ENCODE data around the gene ARHGAP18. TPM values are rescaled to one million over a fixed set of nuclear protein-coding genes. Genes with fewer than 3 reads are reported as not detected.
A peak's percentile ranks its signal among the peaks of the same experiment; 100 is the strongest.

Gene ARHGAP18
- total and polyA plus RNA-seq, 8 donors, result 6.0 to 104 (median 30.2) TPM

DNA sequence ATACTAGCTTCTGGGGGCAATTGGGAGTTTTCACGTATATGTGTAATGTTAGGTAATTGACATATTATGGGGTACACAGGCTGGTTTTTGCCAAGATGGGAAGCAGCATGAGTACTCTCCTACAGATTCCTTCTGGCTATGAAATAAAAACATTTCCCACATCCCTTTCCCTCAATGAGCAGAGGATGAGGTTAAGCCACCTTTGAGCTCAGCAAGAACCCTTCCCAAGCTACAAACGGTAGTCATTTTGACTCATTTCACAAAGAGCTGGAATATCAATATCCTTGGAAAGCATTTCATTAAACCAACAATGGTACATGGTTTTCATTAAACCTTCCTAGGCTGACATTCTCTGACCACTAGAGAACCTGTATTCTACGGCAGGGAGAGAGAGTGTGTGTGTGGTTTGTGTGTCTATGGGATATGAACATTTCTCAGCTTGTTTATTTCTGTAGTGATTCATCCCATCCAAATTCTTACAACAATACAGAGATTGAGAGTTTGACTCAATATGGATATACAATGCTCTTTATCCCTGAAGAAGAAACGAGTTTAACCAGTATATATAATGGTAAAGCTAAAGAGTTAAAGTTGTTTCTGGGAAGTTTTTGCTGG, 119.5 kb downstream of the ARHGAP18 start:
- no peak for DNase-seq
- Histone ChIP-seq H3K36me3 (peaks cover 0 to 23% (median 8%) of the 10 kb centered on the region in 4 donors), H3K27me3 (no peaks in the 10 kb centered on the region), H3K27ac (no peak overlapping the region), H3K4me1 (peaks cover 0 to 4% (median 0%) of the 10 kb centered on the region in 4 donors), H3K4me3 (no peak overlapping the region), H3K9me3 (no peaks in the 10 kb centered on the region)
- intact Hi-C loops (cut with DNase I; ENCODE audit: low total_unique reads), result no loop called here
- no peak for TF ChIP-seq EP300 (IDR thresholded peaks at IDR 0.05)
- TF ChIP-seq POLR2AphosphoS5 (IDR thresholded peaks at IDR 0.05), result no peak
- TF ChIP-seq POLR2A (IDR thresholded peaks at IDR 0.05), result no peak
- TF ChIP-seq, protein P1, sequence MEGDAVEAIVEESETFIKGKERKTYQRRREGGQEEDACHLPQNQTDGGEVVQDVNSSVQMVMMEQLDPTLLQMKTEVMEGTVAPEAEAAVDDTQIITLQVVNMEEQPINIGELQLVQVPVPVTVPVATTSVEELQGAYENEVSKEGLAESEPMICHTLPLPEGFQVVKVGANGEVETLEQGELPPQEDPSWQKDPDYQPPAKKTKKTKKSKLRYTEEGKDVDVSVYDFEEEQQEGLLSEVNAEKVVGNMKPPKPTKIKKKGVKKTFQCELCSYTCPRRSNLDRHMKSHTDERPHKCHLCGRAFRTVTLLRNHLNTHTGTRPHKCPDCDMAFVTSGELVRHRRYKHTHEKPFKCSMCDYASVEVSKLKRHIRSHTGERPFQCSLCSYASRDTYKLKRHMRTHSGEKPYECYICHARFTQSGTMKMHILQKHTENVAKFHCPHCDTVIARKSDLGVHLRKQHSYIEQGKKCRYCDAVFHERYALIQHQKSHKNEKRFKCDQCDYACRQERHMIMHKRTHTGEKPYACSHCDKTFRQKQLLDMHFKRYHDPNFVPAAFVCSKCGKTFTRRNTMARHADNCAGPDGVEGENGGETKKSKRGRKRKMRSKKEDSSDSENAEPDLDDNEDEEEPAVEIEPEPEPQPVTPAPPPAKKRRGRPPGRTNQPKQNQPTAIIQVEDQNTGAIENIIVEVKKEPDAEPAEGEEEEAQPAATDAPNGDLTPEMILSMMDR (IDR thresholded peaks at IDR 0.05), result no peak
- WGBS, 5 donors, result 79 to 89% (median 82%) methylated on average over 4 of the region's 4 CpGs

DNA sequence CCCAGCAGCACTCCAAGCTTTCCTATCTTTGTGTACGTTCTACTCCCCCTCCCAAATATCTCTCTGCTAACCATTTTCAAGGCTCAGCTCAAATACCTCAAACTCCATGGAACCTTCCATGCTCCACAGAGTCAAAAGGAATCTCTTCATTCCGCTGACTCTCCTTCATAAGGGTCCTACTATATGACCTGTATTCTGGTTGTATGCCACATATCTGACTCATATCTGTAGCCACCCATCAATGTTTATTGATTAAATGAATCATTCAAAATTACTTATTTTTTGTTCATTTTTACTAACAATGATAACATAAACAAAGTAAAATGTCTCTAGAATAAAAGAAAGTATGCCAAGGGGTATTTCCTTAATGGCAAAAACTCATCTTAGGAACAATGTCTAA, 123.2 kb downstream of the ARHGAP18 start:
- peaks cover 0 to 5% (median 0%) of the 10 kb centered on the region in 4 donors for H3K4me1 ChIP-seq
- H3K9me3 ChIP-seq, result no peaks in the 10 kb centered on the region
- no peaks in the 10 kb centered on the region for H3K27me3 ChIP-seq
- no peak for TF ChIP-seq POLR2A (IDR thresholded peaks at IDR 0.05)
- no peak overlapping the region for H3K27ac ChIP-seq
- no peak overlapping the region for H3K4me3 ChIP-seq
- H3K36me3 ChIP-seq, result peaks cover 0 to 31% (median 21%) of the 10 kb centered on the region in 4 donors
- WGBS, 5 donors, result 87 to 94% (median 91%) methylated on average over 2 of the region's 2 CpGs
- DNase-seq, result no peak
- intact Hi-C loops (cut with DNase I; ENCODE audit: low total_unique reads), result loop anchor here (10.0 kb wide), 1 partner anchor 82 kb away; no protein-coding TSS in a partner anchor

DNA sequence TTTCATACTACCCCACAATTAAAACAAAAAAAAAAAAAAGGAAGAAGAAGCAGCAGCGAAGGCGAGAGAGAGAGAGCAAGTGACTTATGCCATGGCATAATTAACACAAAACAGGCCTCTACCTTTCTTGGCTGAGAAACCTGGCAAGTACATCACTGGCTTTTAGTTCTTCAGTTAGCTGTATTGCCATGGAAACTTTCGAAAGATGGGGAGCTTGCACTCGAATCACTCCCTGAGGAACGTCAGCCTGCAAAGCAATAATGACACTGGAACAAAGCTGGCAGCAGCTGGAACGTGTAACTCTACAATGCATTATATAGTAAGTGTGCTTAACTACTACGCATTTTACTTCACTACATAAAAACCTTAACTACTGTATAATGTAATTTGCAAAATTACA, 126.1 kb downstream of the ARHGAP18 start:
- peak in 1 of 2 donors; percentile 70 for DNase-seq
- intact Hi-C loops (cut with DNase I; ENCODE audit: low total_unique reads), result loop anchor here (10.0 kb wide), 1 partner anchor 79 kb away; no protein-coding TSS in a partner anchor
- no peak overlapping the region for H3K4me3 ChIP-seq
- TF ChIP-seq POLR2A (IDR thresholded peaks at IDR 0.05), result no peak
- H3K4me1 ChIP-seq, result peaks cover 0 to 5% (median 0%) of the 10 kb centered on the region in 4 donors
- no peaks in the 10 kb centered on the region for H3K9me3 ChIP-seq
- H3K36me3 ChIP-seq, result peaks cover 0 to 37% (median 30%) of the 10 kb centered on the region in 4 donors
- 78 to 89% (median 86%) methylated on average over 7 of the region's 7 CpGs for WGBS, 5 donors
- no peaks in the 10 kb centered on the region for H3K27me3 ChIP-seq
- no peak overlapping the region for H3K27ac ChIP-seq

DNA sequence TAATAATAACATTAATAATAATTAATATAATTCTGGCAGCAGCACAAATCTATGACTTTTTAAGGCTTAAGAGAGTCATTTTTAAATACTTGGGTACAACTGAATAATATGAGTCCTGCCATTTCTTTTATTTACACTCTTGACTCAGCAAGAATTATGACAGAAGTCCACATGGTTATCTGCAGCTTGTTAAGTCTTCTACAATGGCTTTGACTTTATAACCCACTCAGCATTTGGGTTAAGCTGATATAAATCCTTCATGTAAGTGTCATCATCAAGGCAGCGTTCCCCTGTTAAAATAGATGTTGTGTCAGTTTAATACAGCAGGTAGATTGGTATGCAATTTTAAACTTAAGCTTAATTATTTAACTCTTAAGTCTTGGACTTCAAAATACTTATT, 131.7 kb downstream of the ARHGAP18 start:
- no peak for TF ChIP-seq POLR2AphosphoS5 (IDR thresholded peaks at IDR 0.05)
- TF ChIP-seq, protein P1 (IDR thresholded peaks at IDR 0.05), result no peak
- TF ChIP-seq POLR2A (IDR thresholded peaks at IDR 0.05), result no peak
- no peak for TF ChIP-seq EP300 (IDR thresholded peaks at IDR 0.05)
- intact Hi-C loops (cut with DNase I; ENCODE audit: low total_unique reads), result no loop called here
- H3K4me1 ChIP-seq, result peaks cover 0 to 8% (median 0%) of the 10 kb centered on the region in 4 donors
- H3K4me3 ChIP-seq, result no peak overlapping the region
- DNase-seq, result no peak
- H3K27ac ChIP-seq, result no peak overlapping the region
- no peaks in the 10 kb centered on the region for H3K27me3 ChIP-seq
- H3K36me3 ChIP-seq, result peaks cover 0 to 44% (median 37%) of the 10 kb centered on the region in 4 donors
- WGBS, 5 donors, result 71 to 96% (median 81%) methylated on average over 1 of the region's 1 CpG
- no peaks in the 10 kb centered on the region for H3K9me3 ChIP-seq

DNA sequence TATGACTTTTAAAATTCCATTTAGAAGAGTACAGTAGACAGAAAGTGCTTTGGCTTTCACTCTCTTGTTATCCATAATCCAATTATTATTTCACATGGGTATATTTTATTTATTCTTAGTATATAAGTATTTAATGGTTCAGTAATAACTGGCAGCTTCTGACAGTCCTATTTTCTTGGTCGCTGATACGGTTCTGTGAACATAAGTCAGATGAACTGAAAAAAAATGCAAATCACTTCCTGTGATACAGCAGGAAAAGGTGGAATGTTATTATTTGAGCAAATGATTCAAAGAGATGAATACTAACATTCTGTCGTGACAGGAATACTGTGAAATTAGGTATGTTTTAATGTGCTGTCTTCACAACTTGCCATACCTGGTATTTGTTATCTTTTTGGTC, 132.3 kb downstream of the ARHGAP18 start:
- 66 to 84% (median 78%) methylated on average over 3 of the region's 3 CpGs for WGBS, 5 donors
- no peak for TF ChIP-seq POLR2AphosphoS5 (IDR thresholded peaks at IDR 0.05)
- TF ChIP-seq POLR2A (IDR thresholded peaks at IDR 0.05), result no peak
- no peak for TF ChIP-seq EP300 (IDR thresholded peaks at IDR 0.05)
- TF ChIP-seq, protein P1 (IDR thresholded peaks at IDR 0.05), result no peak

More for the DNA sequence above, 132.3 kb downstream of the ARHGAP18 start:
- Histone ChIP-seq H3K27ac (no peak overlapping the region), H3K36me3 (peaks cover 0 to 40% (median 34%) of the 10 kb centered on the region in 4 donors), H3K9me3 (no peaks in the 10 kb centered on the region), H3K4me3 (no peak overlapping the region), H3K27me3 (no peaks in the 10 kb centered on the region), H3K4me1 (peaks cover 0 to 8% (median 0%) of the 10 kb centered on the region in 4 donors)
- DNase-seq, result no peak
- intact Hi-C loops (cut with DNase I; ENCODE audit: low total_unique reads), result no loop called here
